Hematopoietic multipotent progenitor cell treated with erythropoietin and hydrocortisone succinate and interleukin-3 and kit ligand, for 17 days (in vitro differentiated cells): ENCODE data around the gene TMEM184B.

Experiments used
- DNase-seq: peaks from one replicate; pipeline ENCODE4 v3.0.0-alpha.2; 2015; ENCODE audit warnings: low spot score

TMEM184B gene

GRCh38 chr22:38308791-38309498 lies 36.1 kb upstream of the TMEM184B start:
- DNase-seq = no peak

- DNase-seq = no peak
These were observed 33.0 kb upstream of the TMEM184B start for GRCh38 chr22:38305471-38306448.

DNA sequence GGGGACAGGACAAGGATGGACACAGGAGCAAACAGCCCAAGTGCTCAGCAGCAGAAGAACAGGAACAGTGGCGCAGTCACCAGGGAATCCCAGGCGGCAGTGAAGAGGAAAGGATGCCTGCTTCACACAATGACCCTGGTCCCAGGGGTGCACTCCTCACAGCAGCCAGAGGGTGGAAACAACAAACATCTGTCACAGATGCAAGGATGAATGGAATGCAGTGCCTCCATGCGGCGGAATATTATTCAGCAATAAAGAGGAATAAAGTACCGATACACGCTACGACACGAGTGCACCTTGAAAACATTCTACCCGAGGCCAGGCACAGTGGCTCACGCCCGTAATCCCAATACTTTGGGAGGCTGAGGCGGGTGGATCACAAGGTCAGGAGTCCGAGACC lies 31.7 kb upstream of the TMEM184B start:
- DNase-seq = no peak

DNA sequence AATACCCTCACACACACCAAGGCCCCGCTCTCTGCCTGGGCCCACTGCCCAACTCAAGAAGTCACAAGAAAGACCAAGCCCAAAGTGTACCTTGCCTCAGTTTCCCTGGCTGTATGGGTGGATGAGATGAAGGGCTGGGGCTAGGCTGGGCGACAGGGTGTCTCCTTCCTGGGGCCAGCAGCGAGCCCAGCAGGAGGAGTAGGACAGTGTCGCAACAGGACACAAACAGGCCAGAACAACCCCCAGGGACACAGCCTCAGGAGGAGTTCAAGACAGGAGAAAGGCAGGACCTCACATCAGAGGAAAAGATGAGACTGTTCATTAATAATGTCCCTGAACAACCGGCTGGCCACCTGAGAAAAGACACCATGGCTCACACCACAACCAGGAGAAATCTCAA lies 31.2 kb upstream of the TMEM184B start:
- DNase-seq = no peak

GRCh38 chr22:38302906-38303305 lies 30.1 kb upstream of the TMEM184B start:
- no peak for DNase-seq

DNA sequence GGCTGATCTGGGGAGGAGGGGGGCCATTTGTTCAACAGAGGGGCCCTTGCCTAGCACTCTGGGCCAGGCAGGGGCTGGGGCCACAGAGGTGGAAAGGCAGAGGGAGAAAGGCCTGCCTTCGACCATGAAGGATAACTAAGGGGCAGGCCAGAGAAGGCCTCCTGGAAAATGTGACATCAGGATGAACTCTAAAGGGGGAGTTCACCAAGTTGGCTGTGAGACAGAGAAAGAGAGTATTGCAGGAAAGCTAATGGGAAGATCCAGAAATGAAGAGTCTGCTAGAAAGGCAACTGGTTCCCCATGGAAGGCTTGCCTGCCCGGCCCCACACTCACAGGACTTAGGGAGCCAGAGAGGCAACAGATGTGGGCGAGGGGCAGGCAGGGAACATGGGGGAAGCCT lies 28.1 kb upstream of the TMEM184B start:
- DNase-seq = no peak

GRCh38 chr22:38300197-38300945 lies 27.6 kb upstream of the TMEM184B start:
- DNase-seq = no peak

DNA sequence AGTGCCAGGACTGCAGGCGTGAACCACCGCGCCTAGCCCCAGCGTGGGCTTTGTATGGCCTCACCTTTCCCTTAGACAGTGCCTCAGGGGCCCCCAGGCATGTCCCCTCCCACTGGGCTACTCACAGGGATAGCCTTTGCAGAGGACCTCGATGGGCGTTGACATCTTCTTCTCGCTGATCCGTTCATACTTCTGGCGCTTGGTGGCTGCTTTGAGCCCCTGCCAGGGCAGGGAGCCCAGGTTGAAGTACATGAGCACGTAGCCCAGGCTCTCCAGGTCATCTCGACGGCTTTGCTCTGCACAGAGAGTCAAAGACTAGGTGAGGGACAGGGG lies 26.9 kb upstream of the TMEM184B start:
- DNase-seq = no peak

GRCh38 chr22:38298312-38299005 lies 25.6 kb upstream of the TMEM184B start:
- DNase-seq = no peak

DNA sequence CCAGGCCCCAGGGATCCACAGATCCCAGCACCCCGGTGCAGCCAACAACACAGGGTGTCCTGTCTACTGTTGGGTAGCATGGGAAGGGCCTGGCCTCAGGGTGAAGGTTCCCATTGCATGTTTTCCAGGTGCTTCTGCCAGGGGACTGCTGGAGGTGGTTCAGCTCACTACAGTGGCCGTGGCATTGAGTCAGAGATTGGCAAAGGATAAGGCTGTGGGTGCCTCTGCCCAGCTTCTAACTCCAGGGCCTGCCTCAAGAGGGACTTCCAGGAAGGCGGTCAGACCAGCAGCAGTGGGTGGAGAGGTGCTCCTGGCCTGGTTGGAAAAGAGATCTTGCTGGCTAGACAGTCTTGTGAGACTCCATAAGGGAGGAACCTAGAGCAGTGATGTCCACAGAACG lies 23.6 kb upstream of the TMEM184B start:
- DNase-seq = no peak

DNA sequence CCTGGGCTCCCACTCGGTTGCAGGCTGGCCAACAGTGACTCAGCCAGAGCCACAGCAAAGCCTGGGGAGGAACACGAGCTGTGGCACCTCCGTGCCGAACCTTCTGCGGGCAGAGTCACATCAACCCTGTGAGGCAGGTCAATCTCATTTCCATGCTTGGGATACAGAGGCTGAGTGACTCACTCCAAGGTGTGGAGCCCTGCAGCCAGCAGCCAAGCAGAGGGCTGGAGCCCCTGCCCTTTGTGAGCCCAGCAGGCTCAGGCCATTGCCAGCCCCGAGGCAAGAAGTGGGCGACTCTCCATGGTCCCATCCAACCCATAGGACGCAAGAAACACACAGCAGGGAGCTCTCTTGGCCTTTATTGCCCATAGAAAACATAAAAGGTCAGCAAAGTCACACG lies 23.1 kb upstream of the TMEM184B start:
- DNase-seq = no peak

DNA sequence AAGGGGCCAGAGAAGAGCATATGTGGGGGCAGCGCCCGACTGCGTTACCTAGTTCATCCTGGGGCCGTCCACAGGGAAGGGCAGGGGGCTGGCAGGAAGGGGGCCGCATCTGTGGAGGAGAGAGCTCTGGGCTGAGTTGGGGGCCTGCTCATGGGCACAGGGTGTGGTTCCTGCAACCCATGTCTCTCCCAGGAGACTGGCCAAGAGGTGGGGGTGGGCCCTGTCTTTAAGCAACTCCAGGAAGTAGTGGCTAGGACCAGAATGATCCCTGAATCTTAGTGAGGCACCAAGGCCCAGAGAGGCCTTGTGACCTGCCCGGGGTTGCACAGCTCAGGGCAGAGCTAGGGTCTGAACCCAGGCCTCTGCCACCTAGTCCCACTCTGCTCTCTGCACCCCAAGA lies 22.5 kb upstream of the TMEM184B start:
- DNase-seq = no peak

GRCh38 chr22:38294193-38294592 lies 21.4 kb upstream of the TMEM184B start:
- no peak for DNase-seq

DNA sequence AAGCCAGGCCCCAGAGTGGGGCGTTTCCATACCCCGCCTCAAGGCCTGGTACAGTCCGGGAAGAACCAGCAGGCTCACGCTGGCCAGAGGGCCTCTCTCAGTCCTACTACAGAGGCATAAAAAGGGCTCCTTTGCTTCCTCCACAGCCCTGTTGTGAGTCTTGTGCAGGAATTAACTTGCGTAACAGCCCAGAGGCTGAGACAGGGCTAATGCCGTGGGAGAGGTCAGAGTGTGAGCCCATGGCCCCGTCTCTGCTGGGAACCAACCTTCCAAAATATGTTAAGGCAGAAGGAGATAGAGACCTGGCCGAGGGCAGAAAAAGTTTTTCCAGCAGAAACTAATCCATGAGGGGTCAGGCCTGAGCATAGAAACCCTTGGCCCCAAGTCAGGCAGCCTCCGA lies 19.9 kb upstream of the TMEM184B start:
- DNase-seq = no peak

DNA sequence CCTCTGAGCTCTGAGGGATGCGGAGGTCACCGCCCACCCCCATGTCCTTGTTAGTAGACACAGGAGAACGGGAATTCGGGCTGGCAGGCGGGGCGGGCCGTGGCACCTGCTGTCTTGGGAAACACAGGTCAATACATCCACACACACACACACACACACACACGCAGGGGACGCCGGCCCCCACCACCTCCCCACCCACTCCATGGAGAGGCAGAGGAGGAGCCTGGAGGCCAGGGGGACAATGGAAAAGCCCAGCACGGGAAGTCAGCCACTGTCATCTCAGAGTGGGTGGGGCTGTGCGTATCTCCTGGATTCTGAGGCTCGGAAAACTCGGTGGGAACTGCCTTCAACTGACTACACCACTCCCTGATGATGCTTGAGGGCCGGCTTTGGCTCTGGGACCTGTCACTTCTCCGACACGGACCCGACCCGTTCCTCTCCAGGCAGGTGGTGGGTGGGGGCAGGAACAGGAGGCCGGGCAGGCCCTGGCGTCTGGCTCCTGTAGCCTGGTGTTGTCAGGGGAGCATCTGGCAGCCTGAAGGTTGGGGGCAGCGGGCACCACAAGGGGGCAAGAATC lies 18.5 kb upstream of the TMEM184B start:
- no peak for DNase-seq

GRCh38 chr22:38290347-38290746 lies 17.5 kb upstream of the TMEM184B start:
- DNase-seq = no peak

DNA sequence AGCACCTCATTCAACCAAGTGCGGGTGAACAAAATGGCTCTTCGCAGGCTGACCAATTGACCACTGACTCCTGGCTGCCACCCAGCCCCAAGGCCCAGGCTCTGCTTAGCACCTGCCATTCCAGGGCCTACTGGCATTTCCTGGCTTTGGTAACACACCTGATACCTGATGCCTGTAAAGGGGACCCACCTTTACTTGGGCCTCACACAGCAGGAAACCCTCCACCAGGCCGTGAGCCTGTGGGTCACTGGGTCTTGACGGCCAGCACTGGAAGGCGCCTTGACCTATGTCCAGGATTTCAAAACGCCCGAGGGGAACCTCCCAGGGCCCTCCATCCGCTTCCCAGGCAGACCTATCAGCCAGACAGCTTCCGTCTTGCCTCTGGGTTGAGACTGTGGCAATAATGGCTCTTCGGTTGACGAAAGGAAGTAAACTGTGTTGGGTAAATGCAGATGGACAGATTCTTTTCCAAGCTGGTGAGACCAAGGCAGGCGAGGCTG lies 16.8 kb upstream of the TMEM184B start:
- no peak for DNase-seq

DNA sequence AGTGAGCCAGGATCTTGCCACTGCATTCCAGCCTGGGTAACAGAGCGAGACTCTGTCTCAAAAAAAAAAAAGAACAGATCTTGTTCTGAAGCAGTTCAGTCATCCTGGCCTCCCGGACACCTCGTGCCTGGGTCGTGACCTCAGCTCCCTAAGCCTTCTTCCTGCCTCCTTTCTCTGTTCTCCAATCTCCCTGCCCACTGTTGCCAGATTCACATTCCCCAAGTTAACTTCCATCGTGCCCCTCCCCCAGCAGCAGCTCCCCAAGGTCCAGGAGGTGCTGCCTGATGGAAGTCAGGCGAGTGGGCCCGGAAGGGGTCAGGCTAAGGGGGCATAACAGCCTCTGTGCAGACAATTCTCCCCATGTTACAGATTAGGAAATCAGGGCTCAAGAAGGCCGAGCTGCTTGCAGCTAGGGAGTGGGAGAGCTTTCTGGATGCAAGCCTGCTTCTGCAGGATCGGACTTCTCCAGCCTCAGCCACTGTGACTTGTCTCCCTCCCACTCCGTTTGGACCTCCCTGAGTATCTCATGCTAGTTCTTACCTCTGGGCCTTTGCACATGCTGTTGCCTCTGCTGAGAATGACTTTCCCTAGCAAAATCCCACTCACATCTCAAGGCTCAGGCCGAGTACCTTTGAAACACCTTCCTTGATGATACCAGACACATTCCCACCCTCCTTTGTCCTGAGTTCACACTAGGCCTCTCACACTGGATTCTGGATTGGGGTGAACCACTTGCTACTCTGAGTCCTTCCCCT lies 14.3 kb upstream of the TMEM184B start:
- DNase-seq = no peak

- DNase-seq = no peak
These were observed 12.2 kb upstream of the TMEM184B start for GRCh38 chr22:38285018-38285417.

GRCh38 chr22:38284042-38284402 lies 11.2 kb upstream of the TMEM184B start:
- no peak for DNase-seq

DNA sequence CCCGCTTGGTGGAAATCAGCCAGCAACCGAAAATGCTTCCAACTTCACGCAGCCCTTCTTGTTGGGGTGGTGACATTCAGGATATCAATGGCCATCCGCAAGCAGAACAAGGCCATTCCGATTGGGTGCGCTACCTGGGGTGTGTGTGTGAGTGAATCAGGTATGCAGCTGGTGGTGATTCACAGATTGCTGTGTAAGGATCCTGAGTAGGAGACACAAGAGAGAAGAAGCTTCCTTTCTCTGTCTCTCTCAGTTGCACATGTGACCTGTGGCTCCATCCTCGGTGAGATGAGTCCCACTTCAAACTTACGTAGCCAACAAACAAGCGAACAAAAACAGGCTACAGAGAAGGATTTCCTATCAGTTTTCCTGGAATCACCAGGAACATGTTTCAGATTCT lies 9.6 kb upstream of the TMEM184B start:
- no peak for DNase-seq
